ENCODE measurements around the gene PDLIM5. TPM values are rescaled to one million over a fixed set of nuclear protein-coding genes. Genes with fewer than 3 reads are reported as not detected.

The PDLIM5 gene
- total RNA-seq, 2 experiments from 2014 or later: 6.3 to 12.6 TPM

GRCh38 chr4:94653095-94653649, 201.4 kb downstream of the PDLIM5 start:
- Histone ChIP-seq H3K27ac (ENCODE audit: low read depth, low read length, poor library complexity, severe bottlenecking) (no peak overlapping the region), H3K4me1 (ENCODE audit: insufficient read depth, low read length, poor library complexity, severe bottlenecking) (no peaks in the 10 kb centered on the region), H3K4me2 (ENCODE audit: low read length) (no peak overlapping the region), H2AFZ (ENCODE audit: low read length) (no peak overlapping the region), H3K79me2 (ENCODE audit: insufficient read depth, low read depth, low read length) (no peaks in the 10 kb centered on the region), H3K9me3 (ENCODE audit: low read length) (no peaks in the 10 kb centered on the region), H3K9me2 (ENCODE audit: insufficient read depth, low read length) (no peaks in the 10 kb centered on the region), H3K4me3 (ENCODE audit: low read depth, low read length, poor library complexity, severe bottlenecking) (no peak overlapping the region), H3K36me3 (ENCODE audit: insufficient read depth, low read length) (no peaks in the 10 kb centered on the region), H4K20me1 (ENCODE audit: insufficient read depth, low read length) (no peaks in the 10 kb centered on the region)
- ChIA-PET POLR2A (no interaction called here), CTCF (ENCODE audit: unreplicated experiment) (no interaction called here)
- TF ChIP-seq EZH2phosphoT487 (IDR thresholded peaks at IDR 0.05; ENCODE audit: borderline replicate concordance, low read depth, low read length): no peak
- TF ChIP-seq, protein P1, sequence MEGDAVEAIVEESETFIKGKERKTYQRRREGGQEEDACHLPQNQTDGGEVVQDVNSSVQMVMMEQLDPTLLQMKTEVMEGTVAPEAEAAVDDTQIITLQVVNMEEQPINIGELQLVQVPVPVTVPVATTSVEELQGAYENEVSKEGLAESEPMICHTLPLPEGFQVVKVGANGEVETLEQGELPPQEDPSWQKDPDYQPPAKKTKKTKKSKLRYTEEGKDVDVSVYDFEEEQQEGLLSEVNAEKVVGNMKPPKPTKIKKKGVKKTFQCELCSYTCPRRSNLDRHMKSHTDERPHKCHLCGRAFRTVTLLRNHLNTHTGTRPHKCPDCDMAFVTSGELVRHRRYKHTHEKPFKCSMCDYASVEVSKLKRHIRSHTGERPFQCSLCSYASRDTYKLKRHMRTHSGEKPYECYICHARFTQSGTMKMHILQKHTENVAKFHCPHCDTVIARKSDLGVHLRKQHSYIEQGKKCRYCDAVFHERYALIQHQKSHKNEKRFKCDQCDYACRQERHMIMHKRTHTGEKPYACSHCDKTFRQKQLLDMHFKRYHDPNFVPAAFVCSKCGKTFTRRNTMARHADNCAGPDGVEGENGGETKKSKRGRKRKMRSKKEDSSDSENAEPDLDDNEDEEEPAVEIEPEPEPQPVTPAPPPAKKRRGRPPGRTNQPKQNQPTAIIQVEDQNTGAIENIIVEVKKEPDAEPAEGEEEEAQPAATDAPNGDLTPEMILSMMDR (conservative IDR thresholded peaks at IDR 0.05; ENCODE audit: low read length): no peak
- intact Hi-C loops (cut with micrococcal nuclease; ENCODE audit: unreplicated experiment): no loop called here
- DNase-seq (ENCODE audit: low spot score): no peak
- no TSS peak for BruUV-seq (replicated peaks)

- Histone ChIP-seq H3K36me3 (ENCODE audit: insufficient read depth, low read length) (no peaks in the 10 kb centered on the region), H3K79me2 (ENCODE audit: insufficient read depth, low read depth, low read length) (no peaks in the 10 kb centered on the region), H2AFZ (ENCODE audit: low read length) (no peak overlapping the region), H4K20me1 (ENCODE audit: insufficient read depth, low read length) (no peaks in the 10 kb centered on the region), H3K9me3 (ENCODE audit: low read length) (no peaks in the 10 kb centered on the region), H3K27ac (ENCODE audit: low read depth, low read length, poor library complexity, severe bottlenecking) (no peak overlapping the region), H3K4me3 (ENCODE audit: low read depth, low read length, poor library complexity, severe bottlenecking) (no peak overlapping the region), H3K9me2 (ENCODE audit: insufficient read depth, low read length) (no peaks in the 10 kb centered on the region), H3K4me2 (ENCODE audit: low read length) (no peak overlapping the region), H3K4me1 (ENCODE audit: insufficient read depth, low read length, poor library complexity, severe bottlenecking) (no peaks in the 10 kb centered on the region)
- no peak for DNase-seq (ENCODE audit: low spot score)
- intact Hi-C loops (cut with micrococcal nuclease; ENCODE audit: unreplicated experiment): no loop called here
- BruUV-seq (replicated peaks): no TSS peak
- CTCF ChIA-PET (ENCODE audit: unreplicated experiment): no interaction called here
- POLR2A ChIA-PET: no interaction called here
- TF ChIP-seq, protein P1 (conservative IDR thresholded peaks at IDR 0.05; ENCODE audit: low read length): no peak
- no peak for TF ChIP-seq EZH2phosphoT487 (IDR thresholded peaks at IDR 0.05; ENCODE audit: borderline replicate concordance, low read depth, low read length)
Measured at GRCh38 chr4:94653984-94654609, 202.4 kb downstream of the PDLIM5 start.

- CTCF ChIA-PET (ENCODE audit: unreplicated experiment): no interaction called here
- no peak for TF ChIP-seq EZH2phosphoT487 (IDR thresholded peaks at IDR 0.05; ENCODE audit: borderline replicate concordance, low read depth, low read length)
- TF ChIP-seq, protein P1 (conservative IDR thresholded peaks at IDR 0.05; ENCODE audit: low read length): no peak
Measured at GRCh38 chr4:94654714-94655113, 203.0 kb downstream of the PDLIM5 start.

More at GRCh38 chr4:94654714-94655113, 203.0 kb downstream of the PDLIM5 start:
- Histone ChIP-seq H3K27ac (ENCODE audit: low read depth, low read length, poor library complexity, severe bottlenecking) (no peak overlapping the region), H3K4me2 (ENCODE audit: low read length) (no peak overlapping the region), H3K36me3 (ENCODE audit: insufficient read depth, low read length) (no peaks in the 10 kb centered on the region), H3K4me3 (ENCODE audit: low read depth, low read length, poor library complexity, severe bottlenecking) (no peak overlapping the region), H3K9me2 (ENCODE audit: insufficient read depth, low read length) (no peaks in the 10 kb centered on the region), H2AFZ (ENCODE audit: low read length) (no peak overlapping the region), H3K79me2 (ENCODE audit: insufficient read depth, low read depth, low read length) (no peaks in the 10 kb centered on the region), H3K4me1 (ENCODE audit: insufficient read depth, low read length, poor library complexity, severe bottlenecking) (no peaks in the 10 kb centered on the region), H3K9me3 (ENCODE audit: low read length) (no peaks in the 10 kb centered on the region), H4K20me1 (ENCODE audit: insufficient read depth, low read length) (no peaks in the 10 kb centered on the region)
- no TSS peak for BruUV-seq (replicated peaks)
- POLR2A ChIA-PET: interaction anchor here (0.6 kb wide), 1 partner anchor 581 kb away, joined by 4 read pairs; no protein-coding TSS in a partner anchor
- intact Hi-C loops (cut with micrococcal nuclease; ENCODE audit: unreplicated experiment): no loop called here
- DNase-seq (ENCODE audit: low spot score): no peak
